Neural progenitor cell (in vitro differentiated cells): ENCODE data around the gene TRIM27. TPM values are rescaled to one million over a fixed set of nuclear protein-coding genes. Genes with fewer than 3 reads are reported as not detected.

Experiments used
- DNase-seq: peaks from one replicate; pipeline ENCODE4 v3.0.0-alpha.2; 2016; ENCODE audit warnings: low spot score
- H2AFZ ChIP-seq: fragments of 200-600 bp; sonication (generic); replicated peaks from 2 replicates; pipeline ENCODE4 v1.6.1; 2016; ENCODE audit warnings: antibody characterized with exemption
- H3F3A ChIP-seq: fragments of 200-600 bp; sonication (generic); 2 replicates; pipeline ENCODE4 v1.6.1; 2016; ENCODE audit warnings: antibody characterized with exemption, low read depth
- H3K27ac ChIP-seq: fragments of 200-600 bp; sonication (generic); 2 replicates; pipeline ENCODE4 v1.5.1; 2016; ENCODE audit warnings: mild to moderate bottlenecking
- H3K27me3 ChIP-seq: fragments of 200-600 bp; sonication (generic); 2 replicates; pipeline ENCODE4 v1.6.1; 2016; ENCODE audit warnings: mild to moderate bottlenecking, moderate library complexity
- H3K36me3 ChIP-seq: fragments of 200-600 bp; sonication (generic); 2 replicates; pipeline ENCODE4 v1.5.1; 2016
- H3K4me1 ChIP-seq: fragments of 200-600 bp; sonication (generic); 2 replicates; pipeline ENCODE4 v1.6.1; 2016; ENCODE audit warnings: mixed run types
- H3K4me2 ChIP-seq: fragments of 200-600 bp; sonication (generic); 2 replicates; pipeline ENCODE4 v1.6.1; 2016
- H3K4me3 ChIP-seq: fragments of 200-600 bp; sonication (generic); 2 replicates; pipeline ENCODE4 v1.5.1; 2016
- H3K79me2 ChIP-seq: fragments of 200-600 bp; sonication (generic); 2 replicates; pipeline ENCODE4 v1.6.1; 2016; ENCODE audit warnings: low read depth
- H3K9ac ChIP-seq: fragments of 200-600 bp; sonication (generic); 2 replicates; pipeline ENCODE4 v1.6.1; 2016
- H3K9me3 ChIP-seq: fragments of 200-600 bp; sonication (generic); 2 replicates; pipeline ENCODE4 v1.5.1; 2016; ENCODE audit warnings: low read depth
- H4K20me1 ChIP-seq: fragments of 200-600 bp; sonication (generic); 2 replicates; pipeline ENCODE4 v1.6.1; 2016; ENCODE audit warnings: low read depth
- H3K27ac Mint-ChIP-seq: 3 replicates; pipeline ENCODE4 v1.8.0; 2021; ENCODE audit warnings: mixed read lengths
- H3K27me3 Mint-ChIP-seq: 2 replicates; pipeline ENCODE4 v1.8.0; 2022; ENCODE audit warnings: low read depth, mild to moderate bottlenecking, inconsistent platforms, moderate library complexity, mixed read lengths; ENCODE audit not compliant: insufficient read depth
- H3K36me3 Mint-ChIP-seq: 3 replicates; pipeline ENCODE4 v1.8.0; 2021; ENCODE audit warnings: mixed read lengths
- H3K4me1 Mint-ChIP-seq: 3 replicates; pipeline ENCODE4 v1.8.0; 2021; ENCODE audit warnings: mixed read lengths
- H3K4me3 Mint-ChIP-seq: 3 replicates; pipeline ENCODE4 v1.8.0; 2021; ENCODE audit warnings: mild to moderate bottlenecking, moderate library complexity, mixed read lengths
- H3K9me3 Mint-ChIP-seq: 3 replicates; pipeline ENCODE4 v1.8.0; 2020; ENCODE audit warnings: mixed read lengths
- EZH2 ChIP-seq: fragments of 200-600 bp; sonication (generic); IDR thresholded peaks from 2 replicates; pipeline ENCODE4 v1.6.1; 2017; ENCODE audit warnings: antibody characterized with exemption, mild to moderate bottlenecking, moderate library complexity
- EZH2phosphoT487 ChIP-seq: fragments of 200-600 bp; sonication (generic); IDR thresholded peaks from 2 replicates; pipeline ENCODE4 v1.6.1; 2017; ENCODE audit warnings: antibody characterized with exemption
- total RNA-seq: library from RNA; depleted of rRNA; stranded (reverse); fragments of >200 nt; gene quantifications from 2 replicates; pipeline ENCODE4 v1.2.3, GENCODE V29; 2015; ENCODE audit warnings: low replicate concordance
- TF ChIP-seq, protein P1 (sequence below): fragments of 200-600 bp; sonication (generic); IDR thresholded peaks from 2 replicates; pipeline ENCODE4 v1.5.1; 2017; ENCODE audit warnings: antibody characterized with exemption, mild to moderate bottlenecking

TRIM27 gene
- total RNA-seq, 1 donor from 2014 or later, result 69.0 TPM

DNA sequence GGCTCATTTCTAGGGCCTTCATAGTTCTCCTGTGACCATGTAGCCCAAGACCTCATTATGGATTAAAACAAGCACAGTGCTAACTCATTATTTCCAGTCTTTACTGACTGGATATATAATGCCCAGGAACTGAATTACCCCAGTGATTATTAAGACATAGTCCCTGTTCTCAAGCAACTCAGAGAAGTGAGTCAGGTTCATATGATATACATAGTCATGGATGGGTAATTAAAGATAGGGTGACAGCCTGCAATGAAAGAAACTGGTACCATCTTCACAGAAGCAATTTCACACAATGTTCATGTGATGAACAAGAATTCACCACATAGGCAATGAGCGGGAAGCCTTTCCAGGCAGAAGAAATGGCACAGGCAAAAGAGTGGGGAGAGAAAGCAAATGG is 3.5 kb downstream of the TRIM27 start:
- Histone ChIP-seq H3K4me3 (no peak overlapping the region), H2AFZ (no peak overlapping the region), H3K36me3 (peaks cover 9% of the 10 kb centered on the region), H3K27me3 (no peaks in the 10 kb centered on the region), H3K4me1 (peaks cover 21% of the 10 kb centered on the region), H3F3A (peaks cover 13% of the 10 kb centered on the region), H3K9ac (no peak overlapping the region), H3K4me2 (no peak overlapping the region), H3K27ac (no peak overlapping the region), H3K9me3 (no peaks in the 10 kb centered on the region), H4K20me1 (peaks cover 44% of the 10 kb centered on the region), H3K79me2 (peaks cover 80% of the 10 kb centered on the region)
- Mint-ChIP-seq H3K27me3 (no peaks in the 10 kb centered on the region), H3K36me3 (peaks cover 37% of the 10 kb centered on the region), H3K9me3 (no peaks in the 10 kb centered on the region), H3K27ac (no peak overlapping the region), H3K4me3 (peak overlapping the region; percentile 56), H3K4me1 (peaks cover 17% of the 10 kb centered on the region)
- TF ChIP-seq EZH2, result no peak
- TF ChIP-seq EZH2phosphoT487, result no peak
- TF ChIP-seq, protein P1, sequence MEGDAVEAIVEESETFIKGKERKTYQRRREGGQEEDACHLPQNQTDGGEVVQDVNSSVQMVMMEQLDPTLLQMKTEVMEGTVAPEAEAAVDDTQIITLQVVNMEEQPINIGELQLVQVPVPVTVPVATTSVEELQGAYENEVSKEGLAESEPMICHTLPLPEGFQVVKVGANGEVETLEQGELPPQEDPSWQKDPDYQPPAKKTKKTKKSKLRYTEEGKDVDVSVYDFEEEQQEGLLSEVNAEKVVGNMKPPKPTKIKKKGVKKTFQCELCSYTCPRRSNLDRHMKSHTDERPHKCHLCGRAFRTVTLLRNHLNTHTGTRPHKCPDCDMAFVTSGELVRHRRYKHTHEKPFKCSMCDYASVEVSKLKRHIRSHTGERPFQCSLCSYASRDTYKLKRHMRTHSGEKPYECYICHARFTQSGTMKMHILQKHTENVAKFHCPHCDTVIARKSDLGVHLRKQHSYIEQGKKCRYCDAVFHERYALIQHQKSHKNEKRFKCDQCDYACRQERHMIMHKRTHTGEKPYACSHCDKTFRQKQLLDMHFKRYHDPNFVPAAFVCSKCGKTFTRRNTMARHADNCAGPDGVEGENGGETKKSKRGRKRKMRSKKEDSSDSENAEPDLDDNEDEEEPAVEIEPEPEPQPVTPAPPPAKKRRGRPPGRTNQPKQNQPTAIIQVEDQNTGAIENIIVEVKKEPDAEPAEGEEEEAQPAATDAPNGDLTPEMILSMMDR, result no peak
- no peak for DNase-seq

DNA sequence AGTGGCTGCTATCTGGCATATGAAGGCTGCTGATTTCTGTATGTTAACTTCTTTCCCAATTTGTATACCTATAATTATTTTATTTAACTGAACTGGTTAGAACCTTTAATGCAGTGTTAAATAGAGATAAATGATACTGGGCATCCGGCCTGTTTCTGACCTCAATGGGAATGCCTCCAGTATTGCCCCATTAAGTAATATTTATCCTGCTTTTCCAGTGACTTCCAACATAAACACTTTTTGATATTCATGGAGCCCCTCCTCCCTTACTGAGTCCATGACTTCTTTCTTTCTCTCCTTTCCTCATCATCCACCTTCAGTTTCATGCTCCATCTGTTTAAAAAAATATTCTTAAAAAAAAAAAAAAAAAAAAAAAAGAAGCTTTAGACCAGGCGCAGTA is 8.8 kb downstream of the TRIM27 start:
- Histone ChIP-seq H3K4me2 (no peak overlapping the region), H3K4me1 (no peaks in the 10 kb centered on the region), H3K9me3 (no peaks in the 10 kb centered on the region), H4K20me1 (peaks cover 16% of the 10 kb centered on the region), H3K4me3 (no peak overlapping the region), H3K27ac (no peak overlapping the region), H3F3A (no peaks in the 10 kb centered on the region), H3K79me2 (peaks cover 51% of the 10 kb centered on the region), H3K36me3 (peaks cover 19% of the 10 kb centered on the region), H3K27me3 (no peaks in the 10 kb centered on the region), H2AFZ (no peak overlapping the region), H3K9ac (no peak overlapping the region)
- TF ChIP-seq EZH2phosphoT487 (no peak), EZH2 (no peak)
- TF ChIP-seq, protein P1, result no peak
- no peaks in the 10 kb centered on the region for H3K4me1 Mint-ChIP-seq
- no peak for DNase-seq
- H3K27me3 Mint-ChIP-seq, result no peaks in the 10 kb centered on the region
- no peaks in the 10 kb centered on the region for H3K9me3 Mint-ChIP-seq
- H3K36me3 Mint-ChIP-seq, result peaks cover 37% of the 10 kb centered on the region
- H3K4me3 Mint-ChIP-seq, result no peak overlapping the region
- no peak overlapping the region for H3K27ac Mint-ChIP-seq

DNA sequence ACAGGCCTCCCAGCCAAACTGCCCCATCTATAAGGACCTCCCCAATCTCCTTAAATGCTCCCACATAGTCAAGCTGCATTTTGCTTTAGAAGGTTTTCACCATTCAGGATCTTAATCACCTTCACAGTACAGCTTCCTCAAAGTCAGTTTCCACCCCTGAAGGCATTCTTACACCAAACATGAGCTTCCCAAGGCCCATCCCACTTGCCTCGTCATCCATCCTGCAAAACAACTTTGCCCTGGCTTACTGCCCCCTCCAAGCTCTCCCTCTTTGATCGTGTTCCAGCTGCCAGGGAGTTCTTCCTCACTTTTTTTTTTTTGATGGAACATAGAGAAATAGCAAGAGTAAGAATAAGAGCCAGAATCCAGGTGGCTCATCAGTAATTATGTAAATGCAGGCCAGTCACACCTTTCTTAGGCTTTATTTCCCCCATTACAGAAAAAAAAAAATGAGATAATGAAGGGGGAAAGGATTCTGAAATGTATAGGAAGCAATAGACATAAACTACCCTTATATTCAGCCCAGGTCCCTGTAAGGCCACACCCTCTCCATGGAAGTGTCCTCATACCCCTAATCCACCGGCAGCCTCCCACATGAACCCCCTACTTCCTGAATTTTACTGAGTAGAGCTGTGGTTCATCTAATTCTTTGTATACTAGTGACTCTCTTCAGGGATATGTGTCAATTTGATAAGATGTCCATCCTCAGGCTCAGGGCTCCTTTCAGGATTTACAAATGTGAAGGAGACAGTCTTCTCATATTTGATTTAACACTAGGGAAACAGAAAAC is 12.7 kb downstream of the TRIM27 start:
- H3K27me3 Mint-ChIP-seq, result no peaks in the 10 kb centered on the region
- Histone ChIP-seq H3K4me1 (no peaks in the 10 kb centered on the region), H3K36me3 (peaks cover 13% of the 10 kb centered on the region), H3K27me3 (no peaks in the 10 kb centered on the region), H3K9ac (no peak overlapping the region), H3K4me3 (no peak overlapping the region), H3K4me2 (no peak overlapping the region), H3K9me3 (no peaks in the 10 kb centered on the region), H4K20me1 (peaks cover 4% of the 10 kb centered on the region), H3K79me2 (peaks cover 21% of the 10 kb centered on the region), H3K27ac (no peak overlapping the region), H3F3A (no peaks in the 10 kb centered on the region), H2AFZ (no peak overlapping the region)
- no peak for DNase-seq
- H3K4me1 Mint-ChIP-seq, result no peaks in the 10 kb centered on the region
- no peaks in the 10 kb centered on the region for H3K9me3 Mint-ChIP-seq
- TF ChIP-seq, protein P1, result no peak
- TF ChIP-seq EZH2 (no peak), EZH2phosphoT487 (no peak)
- no peak overlapping the region for H3K4me3 Mint-ChIP-seq
- peaks cover 35% of the 10 kb centered on the region for H3K36me3 Mint-ChIP-seq
- H3K27ac Mint-ChIP-seq, result no peak overlapping the region
